Head of caudate nucleus (tissue), 42 donors: ENCODE data around the gene MEGF11.

Source experiments
- DNase-seq, 42 donors: peaks; one replicate each; pipeline versions ENCODE4 v3.0.0 to v3.0.0-alpha.2; 2020 to 2021; ENCODE audit warnings: mixed read lengths in 7 of 42
- intact Hi-C: fragments of 100-400 bp; cut with DNase I; formaldehyde crosslinking; loops from one replicate; pipeline ENCODE4 v1.15.0; 2022

MEGF11 gene

GRCh38 chr15:66190746-66191145, 62.8 kb downstream of the MEGF11 start:
- intact Hi-C loops = no loop called here
- peak in 2 of 42 donors; percentile 9 to 32 for DNase-seq

- intact Hi-C loops = no loop called here
- DNase-seq = peak in 2 of 42 donors; percentile 10 to 31
These were observed 64.3 kb downstream of the MEGF11 start for GRCh38 chr15:66189291-66189690.

GRCh38 chr15:66188464-66188863, 65.1 kb downstream of the MEGF11 start:
- peak in 2 of 42 donors; percentile 21 to 36 for DNase-seq
- intact Hi-C loops = no loop called here

- peak in 4 of 42 donors; percentile 4 to 42 (median 11) for DNase-seq
- intact Hi-C loops = no loop called here
These were observed 66.3 kb downstream of the MEGF11 start for GRCh38 chr15:66187271-66187670.

GRCh38 chr15:66186049-66186825, 67.3 kb downstream of the MEGF11 start:
- intact Hi-C loops = no loop called here
- peak in 1 of 42 donors; percentile 36 for DNase-seq

GRCh38 chr15:66184936-66185790, 68.4 kb downstream of the MEGF11 start:
- intact Hi-C loops = no loop called here

DNA sequence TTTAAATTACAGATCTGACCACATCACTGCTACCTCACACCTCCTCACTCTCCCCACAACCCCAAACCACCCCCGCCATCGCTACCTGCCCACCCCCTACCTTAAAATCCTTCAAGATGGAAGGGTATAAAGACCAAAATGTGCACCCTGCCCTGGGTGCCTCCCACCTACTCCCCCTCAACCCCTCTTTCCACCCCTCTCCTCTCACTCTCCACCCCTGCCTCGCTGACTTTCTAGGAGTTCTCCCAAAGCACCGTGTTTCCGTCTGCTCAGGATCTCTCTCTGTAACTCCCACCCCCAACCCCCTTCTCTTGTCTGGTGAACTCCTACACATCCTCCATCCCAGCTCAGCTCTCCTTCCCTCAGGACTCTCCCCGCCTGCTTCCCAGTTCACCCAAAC, 69.1 kb downstream of the MEGF11 start:
- intact Hi-C loops = no loop called here
- DNase-seq = no peak

More at GRCh38 chr15:66184936-66185790, 68.4 kb downstream of the MEGF11 start:
- DNase-seq = peak in 2 of 42 donors; percentile 16 to 18

GRCh38 chr15:66180531-66181097, 72.9 kb downstream of the MEGF11 start:
- intact Hi-C loops = no loop called here
- no peak for DNase-seq

- no peak for DNase-seq
- intact Hi-C loops = no loop called here
These were observed 75.0 kb downstream of the MEGF11 start for GRCh38 chr15:66178531-66178910.

- no peak for DNase-seq
- intact Hi-C loops = no loop called here
These were observed 81.1 kb downstream of the MEGF11 start for GRCh38 chr15:66172324-66172980.

GRCh38 chr15:66171841-66172240, 81.7 kb downstream of the MEGF11 start:
- DNase-seq = no peak
- intact Hi-C loops = no loop called here

DNA sequence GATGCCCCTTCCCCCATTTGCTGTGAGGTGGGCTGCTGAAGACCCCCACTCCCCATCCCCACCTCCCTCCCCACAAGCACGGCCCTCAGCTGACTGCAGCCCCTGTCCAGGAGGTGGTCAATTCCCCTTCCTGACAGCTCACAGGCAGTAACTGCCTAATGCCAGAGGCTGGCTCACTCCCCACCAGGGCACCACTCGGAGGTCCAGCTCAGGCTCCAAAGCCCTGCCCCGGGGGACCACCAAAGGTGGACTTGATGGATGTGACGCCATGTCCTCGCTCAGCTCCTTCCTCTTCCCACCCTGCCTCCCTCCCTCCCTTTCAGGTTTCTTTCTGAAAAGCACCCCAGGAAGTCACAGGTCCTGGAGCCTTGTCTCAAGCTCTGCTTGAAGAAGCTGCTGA, 82.8 kb downstream of the MEGF11 start:
- intact Hi-C loops = no loop called here
- DNase-seq = no peak

GRCh38 chr15:66170042-66170441, 83.5 kb downstream of the MEGF11 start:
- DNase-seq = no peak
- intact Hi-C loops = no loop called here

DNA sequence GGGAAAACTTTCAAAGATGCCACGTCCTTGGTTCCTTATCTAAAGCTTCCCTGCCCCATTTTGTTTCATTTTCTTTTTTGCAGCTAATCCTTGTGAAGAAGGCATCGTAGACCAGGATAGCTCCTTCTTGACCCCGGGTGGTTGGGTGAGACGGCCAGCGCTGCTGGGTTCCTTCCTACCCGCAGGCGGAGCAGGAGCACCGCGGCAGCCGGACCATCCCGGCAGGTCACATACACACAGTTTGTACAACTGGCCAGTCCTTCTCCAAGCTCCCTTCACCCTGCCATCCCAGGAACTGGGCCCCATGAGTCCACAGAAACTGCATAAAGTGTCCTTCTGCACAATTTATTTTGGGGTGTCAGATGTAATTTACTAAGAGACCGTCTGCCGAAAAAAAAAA, 83.9 kb downstream of the MEGF11 start:
- intact Hi-C loops = no loop called here
- DNase-seq = no peak

- intact Hi-C loops = no loop called here
These were observed 84.5 kb downstream of the MEGF11 start for GRCh38 chr15:66169023-66169422.

DNA sequence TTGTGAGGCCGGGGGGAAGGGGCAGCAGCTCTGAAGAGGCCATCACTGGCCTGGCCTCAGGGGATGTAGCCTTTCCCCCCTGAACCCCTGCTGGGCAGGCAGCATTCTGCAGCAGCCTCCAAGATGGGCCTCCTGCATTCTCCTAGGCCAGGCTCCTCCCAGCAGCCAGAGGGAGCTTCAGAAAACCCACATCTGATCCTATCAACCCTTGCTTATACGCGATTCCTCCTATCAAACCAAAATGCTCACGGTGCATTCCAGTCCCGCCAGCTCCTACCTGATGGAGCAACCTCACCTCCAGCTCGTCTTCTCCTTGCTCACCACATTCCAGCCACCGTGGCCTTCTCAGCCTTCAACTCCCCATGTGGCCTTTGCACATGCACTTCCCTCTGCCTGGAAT, 85.7 kb downstream of the MEGF11 start:
- intact Hi-C loops = no loop called here

More at GRCh38 chr15:66169023-66169422, 84.5 kb downstream of the MEGF11 start:
- no peak for DNase-seq

DNA sequence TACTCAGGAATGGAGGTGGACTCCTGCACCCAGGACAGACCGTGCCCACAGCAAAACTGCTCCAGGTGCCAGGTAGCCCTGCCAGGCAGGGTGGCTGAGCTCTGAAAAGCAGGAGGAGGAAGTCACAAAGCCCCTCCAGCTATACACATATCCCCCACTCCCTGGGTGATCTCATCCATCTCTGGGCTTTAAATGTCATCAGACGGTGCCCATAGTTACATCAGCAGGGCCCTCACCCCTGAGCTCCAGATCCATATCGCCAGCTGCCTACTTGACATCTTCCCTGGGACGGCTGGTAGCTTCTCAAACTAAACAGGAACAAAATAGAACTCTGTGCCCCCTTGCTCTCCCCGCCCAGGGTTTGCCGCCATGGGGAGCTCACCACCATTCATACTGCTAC, 87.7 kb downstream of the MEGF11 start:
- intact Hi-C loops = no loop called here
- DNase-seq = no peak

More for the DNA sequence above, 85.7 kb downstream of the MEGF11 start:
- DNase-seq = no peak

DNA sequence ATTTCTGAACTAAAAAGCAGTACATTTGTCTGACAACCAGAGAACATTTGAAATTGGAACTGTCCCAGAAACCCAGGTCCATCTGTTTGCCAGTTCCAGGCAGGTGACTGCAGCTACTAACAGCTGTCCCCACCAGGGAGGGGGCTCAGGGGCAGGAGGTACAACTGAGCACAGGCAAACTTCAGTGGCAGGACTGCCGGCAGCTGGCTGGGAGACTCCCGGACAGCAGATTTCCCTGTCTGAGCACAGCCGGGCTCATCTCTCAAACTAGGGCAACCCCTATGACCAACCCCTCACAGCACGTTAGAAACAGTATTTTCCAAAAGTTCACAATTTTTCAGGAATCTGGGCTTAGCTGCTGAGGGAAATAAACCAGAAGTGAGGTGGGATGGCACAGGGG, 88.8 kb downstream of the MEGF11 start:
- no peak for DNase-seq
- intact Hi-C loops = no loop called here

- intact Hi-C loops = no loop called here
- DNase-seq = no peak
These were observed 90.0 kb downstream of the MEGF11 start for GRCh38 chr15:66163553-66163952.
